CMK (cell line): ENCODE measurements around the gene MUC20.
"Not testable (repeated sequence)": the region's sequence is repeated elsewhere in the genome, so short reads cannot be mapped to it uniquely, and the experiment has no call there.

Experiments
- DNase-seq: peaks from one replicate; pipeline ENCODE4 v3.0.0-alpha.2; 2010; ENCODE audit warnings: low read depth

The MUC20 gene

GRCh38 chr3:195692781-195693427 is 27.9 kb upstream of the MUC20 start:
- no peak for DNase-seq

- DNase-seq, result no peak
These were observed 27.2 kb upstream of the MUC20 start for GRCh38 chr3:195693428-195694216.

GRCh38 chr3:195694217-195695076 is 26.3 kb upstream of the MUC20 start:
- DNase-seq, result not testable (repeated sequence)

GRCh38 chr3:195696632-195697278 is 24.0 kb upstream of the MUC20 start:
- DNase-seq, result no peak

GRCh38 chr3:195697582-195698324 is 23.0 kb upstream of the MUC20 start:
- DNase-seq, result no peak

- no peak for DNase-seq
These were observed 22.5 kb upstream of the MUC20 start for GRCh38 chr3:195698325-195698646.

GRCh38 chr3:195698647-195699387 is 22.0 kb upstream of the MUC20 start:
- DNase-seq, result no peak

- DNase-seq, result no peak
These were observed 21.4 kb upstream of the MUC20 start for GRCh38 chr3:195699388-195699771.

- DNase-seq, result no peak
These were observed 20.9 kb upstream of the MUC20 start for GRCh38 chr3:195699860-195700259.

- DNase-seq, result no peak
These were observed 20.5 kb upstream of the MUC20 start for GRCh38 chr3:195700319-195700718.

GRCh38 chr3:195701042-195701915 is 19.5 kb upstream of the MUC20 start:
- DNase-seq, result no peak

GRCh38 chr3:195703776-195704175 is 17.0 kb upstream of the MUC20 start:
- DNase-seq, result no peak

- no peak for DNase-seq
These were observed 16.3 kb upstream of the MUC20 start for GRCh38 chr3:195704433-195704999.

GRCh38 chr3:195705081-195705991 is 15.4 kb upstream of the MUC20 start:
- DNase-seq, result no peak

GRCh38 chr3:195708061-195708460 is 12.7 kb upstream of the MUC20 start:
- DNase-seq, result no peak

- DNase-seq, result no peak
These were observed 11.9 kb upstream of the MUC20 start for GRCh38 chr3:195708626-195709481.

- DNase-seq, result peak; percentile 39
These were observed 11.1 kb upstream of the MUC20 start for GRCh38 chr3:195709676-195710085.
